Heart right ventricle (tissue), 16 donors: Measurements from ENCODE around the gene CSH1. TPM values are rescaled to one million over a fixed set of nuclear protein-coding genes. Genes with fewer than 3 reads are reported as not detected.
"Not testable (repeated sequence)": the region's sequence is repeated elsewhere in the genome, so short reads cannot be mapped to it uniquely, and the experiment has no call there.

ENCODE experiments used
- ATAC-seq, 8 donors: fragments of 200-7000 bp; cut with Tn5 transposase; one replicate each; pipeline ENCODE4 v1.9.1; 2020; ENCODE audit warnings: mild to moderate bottlenecking in 8 of 8, moderate library complexity in 8 of 8, moderate number of reproducible peaks in 1 of 8
- DNase-seq, 2 donors: peaks; one replicate each; pipeline ENCODE4 v3.0.0-alpha.2; 2020
- H3K27ac ChIP-seq, 10 donors: fragments of 200-600 bp; sonication (generic) in 2 of 10; one replicate each; pipeline versions ENCODE4 v1.5.0 to v1.8.0; 2020 to 2022; ENCODE audit warnings: mild to moderate bottlenecking in 3 of 10
- H3K27me3 ChIP-seq, 7 donors: fragments of 200-600 bp; one replicate each; pipeline ENCODE4 v1.8.0; 2021 to 2022; ENCODE audit warnings: mild to moderate bottlenecking in 2 of 7
- H3K36me3 ChIP-seq, 9 donors: fragments of 200-600 bp; sonication (generic) in 1 of 9; one replicate each; pipeline versions ENCODE4 v1.5.0 to v1.8.0; 2020 to 2022; ENCODE audit warnings: mild to moderate bottlenecking in 2 of 9
- H3K4me1 ChIP-seq, 9 donors: fragments of 200-600 bp; sonication (generic) in 1 of 9; one replicate each; pipeline versions ENCODE4 v1.5.0 to v1.8.0; 2020 to 2022; ENCODE audit warnings: mild to moderate bottlenecking in 4 of 9
- H3K4me3 ChIP-seq, 10 donors: fragments of 200-600 bp; sonication (generic) in 2 of 10; one replicate each; pipeline versions ENCODE4 v1.5.0 to v1.8.0; 2020 to 2022; ENCODE audit warnings: mild to moderate bottlenecking in 7 of 10, moderate library complexity in 2 of 10
- H3K9me3 ChIP-seq, 11 donors: fragments of 200-600 bp in 10 of 11; sonication (generic) in 2 of 11; one replicate each; pipeline versions ENCODE4 v1.5.0 to v1.8.0; 2013 to 2022; ENCODE audit warnings: mild to moderate bottlenecking in 2 of 11, control low read depth in 1 of 11, moderate library complexity in 1 of 11
- CTCF ChIP-seq, 9 donors: fragments of 200-600 bp; sonication (generic) in 2 of 9; IDR thresholded peaks; one replicate each; pipeline versions ENCODE4 v1.5.0 to v1.8.0; 2021 to 2022; ENCODE audit warnings: antibody characterized with exemption in 9 of 9, mild to moderate bottlenecking in 5 of 9, moderate library complexity in 1 of 9
- WGBS, 2 donors: extraction: QIAGEN DNeasy Blood & Tissue Kit; methylation state at CpG; one replicate each; pipeline ENCODE4 v1.1.7; 2013; ENCODE audit warnings: inconsistent platforms in 1 of 2; 5-methylcytosine and 5-hydroxymethylcytosine counted together
- intact Hi-C, 10 donors: fragments of 100-400 bp; cut with DNase I; formaldehyde crosslinking; loops; one replicate each; pipeline versions ENCODE4 v1.11.1 to v1.14.2; 2022
- polyA plus RNA-seq, 2 donors: library from polyadenylated mRNA; stranded (reverse); fragments of 200-250 nt; gene quantifications; one replicate each; pipeline ENCODE4 v1.2.3, GENCODE V29; 2013
- total RNA-seq, 10 donors: library from RNA; stranded (reverse); fragmentation: NEBNext Ultra II Directional in 3 of 10; extraction: Animal tissue kit (Norgen Biotek cat#: 25700) in 3 of 10; gene quantifications; one replicate each; pipeline versions ENCODE4 v1.2.1 to v1.2.4, GENCODE V29; 2021 to 2023
- donor health status: Arrhythmogenic right ventricular cardiomyopathy.
- donor health status: ischemic (EF 13 %, LVEDD 7.1; RV severe dilation, severe dysfunction).
- donor health status: healthy with polysubstance abuse.
- donor health status: DM: no; HTN: yes; CAD: no.
- donor health status: DM: no; HTN: no; CAD: no.
- donor health status: ischemic (EF 25% LVEDD 6.9; RV normal size, moderate dysfunction).
- donor health status: ischemic (EF 25% LVEDD 5.7; RV mildly dilated, moderate dysfunction).
- donor health status: healthy.
- donor health status: DM: yes; HTN: yes; CAD: no.
- donor health status: Ischemic cardiomyopathy.
- donor health status: ischemic (EF 35%, LVEDD 5.7; RV mildly dilated, moderate dysfunction).
- donor health status: nonischemic (EF 11% LVEDD 7.7; RV severe dilation, severe dysfunction).
- donor health status: DM: yes; HTN: yes; CAD: no.
- donor health status: PGD.
- donor health status: ischemic (EF 29% LVEDD 5.4; RV normal size, mild dysfunction).
- donor health status: nonischemic (EF 23%, LVEDD 6.1; RV moderate dilation, normal function).

The CSH1 gene
- total and polyA plus RNA-seq, 12 donors, result not detected

- ATAC-seq (no peak), DNase-seq (no peak)
- no peak overlapping the region for H3K27ac ChIP-seq
- no peaks in the 10 kb centered on the region for H3K36me3 ChIP-seq
- peaks cover 0 to 18% (median 8%) of the 10 kb centered on the region in 7 donors for H3K27me3 ChIP-seq
- H3K4me1 ChIP-seq, result peaks cover 0 to 5% (median 0%) of the 10 kb centered on the region in 9 donors
- H3K4me3 ChIP-seq, result no peak overlapping the region
- no peak for TF ChIP-seq CTCF (IDR thresholded peaks at IDR 0.05)
- intact Hi-C loops, result loop anchor here in 8 of 10 donors (5.0 to 10.0 kb wide), 6 partner anchors 110 to 370 kb away; partner anchors contain the start of genes ERN1 (in 5 of the 8) and ICAM2 (in 1 of the 8)
- no peaks in the 10 kb centered on the region for H3K9me3 ChIP-seq
- 95 to 98% methylated on average over 7 of the region's 7 CpGs for WGBS, 2 donors
Observed at GRCh38 chr17:63914471-63914870, 18.1 kb upstream of the CSH1 start.

DNA sequence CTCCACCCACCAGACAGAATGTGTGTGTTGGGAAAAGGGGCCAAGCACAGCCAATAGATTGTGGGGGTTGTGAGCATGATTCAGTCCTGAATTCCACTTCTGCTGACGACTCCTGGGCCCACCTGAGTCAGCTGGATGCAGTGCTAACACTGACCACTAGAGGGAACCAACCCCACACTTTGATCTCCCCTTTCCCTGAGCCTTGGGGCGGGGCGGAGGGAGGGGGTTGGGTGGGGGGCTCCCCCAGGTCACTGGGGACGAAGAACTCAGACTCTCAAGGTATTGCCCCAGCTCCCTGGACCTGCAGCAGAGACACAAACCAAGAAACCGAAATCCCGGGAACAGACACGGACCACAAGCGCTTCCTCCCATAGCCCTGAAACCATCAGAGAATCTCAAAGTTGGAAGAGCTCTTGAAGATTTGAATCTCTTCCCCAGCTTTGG is 15.3 kb upstream of the CSH1 start:
- H3K4me3 ChIP-seq, result no peak overlapping the region
- H3K27ac ChIP-seq, result no peak overlapping the region
- H3K9me3 ChIP-seq, result no peaks in the 10 kb centered on the region
- WGBS, 2 donors, result 43 to 46% methylated on average over 7 to 8 of the region's 8 CpGs
- H3K27me3 ChIP-seq, result peaks cover 0 to 14% (median 8%) of the 10 kb centered on the region in 7 donors
- ATAC-seq, result peak in 6 of 8 donors; percentile 47 to 72 (median 66)
- peak in 1 of 2 donors; percentile 45 for DNase-seq
- H3K4me1 ChIP-seq, result no peaks in the 10 kb centered on the region
- intact Hi-C loops, result loop anchor here in 8 of 10 donors (5.0 to 10.0 kb wide), 6 partner anchors 113 to 373 kb away; partner anchors contain the start of genes ERN1 (in 5 of the 8) and ICAM2 (in 1 of the 8)
- H3K36me3 ChIP-seq, result no peaks in the 10 kb centered on the region
- peak; percentile 74 to 87 (median 82) for TF ChIP-seq CTCF (IDR thresholded peaks at IDR 0.05)

DNA sequence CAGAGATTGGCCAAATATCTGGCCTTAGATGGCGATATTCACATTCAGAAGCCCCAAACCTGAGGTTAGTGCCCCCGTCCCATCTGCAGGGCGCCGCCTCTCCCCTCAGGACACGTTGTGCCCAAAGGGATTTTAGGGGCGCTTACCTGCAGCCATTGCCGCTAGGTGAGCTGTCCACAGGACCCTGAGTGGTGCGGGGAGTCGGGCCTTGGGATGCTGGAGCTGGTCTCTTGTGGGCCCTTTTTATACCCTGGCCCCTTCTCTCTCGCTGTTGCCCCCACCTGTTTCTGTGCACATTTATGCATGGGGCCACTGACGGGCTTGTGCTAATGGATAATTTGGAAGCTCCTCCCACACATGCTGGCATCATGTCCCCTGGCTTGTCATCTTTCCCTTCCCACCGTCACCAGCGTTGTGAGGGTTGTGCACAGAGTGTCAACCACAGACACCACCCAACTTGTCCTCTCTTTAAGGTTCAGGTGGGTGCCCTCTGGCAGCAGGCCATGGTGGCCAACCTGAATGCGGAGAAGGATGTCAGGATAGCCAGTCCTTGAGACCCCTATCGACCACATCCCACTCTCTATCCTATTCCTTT is 14.8 kb upstream of the CSH1 start, which contains the start of gene CSHL1:
Gene CSHL1, minus strand, starts transcription at position 218 of the 595 bp plus-strand sequence. Its CDS starts 62 bp downstream, at position 156.
- no peaks in the 10 kb centered on the region for H3K9me3 ChIP-seq
- no peaks in the 10 kb centered on the region for H3K36me3 ChIP-seq
- WGBS, 2 donors, result 65 to 68% methylated on average over 15 of the region's 15 CpGs
- no peak within 1 kb of the TSS for H3K4me3 ChIP-seq
- H3K27ac ChIP-seq, result no peak within 1 kb of the TSS
- no peak for TF ChIP-seq CTCF (IDR thresholded peaks at IDR 0.05)
- intact Hi-C loops, result loop anchor here in 8 of 10 donors (5.0 to 10.0 kb wide), 6 partner anchors 114 to 374 kb away; partner anchors contain the start of genes ERN1 (in 5 of the 8) and ICAM2 (in 1 of the 8)
- H3K4me1 ChIP-seq, result no peaks in the 10 kb centered on the region
- H3K27me3 ChIP-seq, result peaks cover 0 to 14% (median 8%) of the 10 kb centered on the region in 7 donors
- no peak for ATAC-seq
- DNase-seq, result no peak

DNA sequence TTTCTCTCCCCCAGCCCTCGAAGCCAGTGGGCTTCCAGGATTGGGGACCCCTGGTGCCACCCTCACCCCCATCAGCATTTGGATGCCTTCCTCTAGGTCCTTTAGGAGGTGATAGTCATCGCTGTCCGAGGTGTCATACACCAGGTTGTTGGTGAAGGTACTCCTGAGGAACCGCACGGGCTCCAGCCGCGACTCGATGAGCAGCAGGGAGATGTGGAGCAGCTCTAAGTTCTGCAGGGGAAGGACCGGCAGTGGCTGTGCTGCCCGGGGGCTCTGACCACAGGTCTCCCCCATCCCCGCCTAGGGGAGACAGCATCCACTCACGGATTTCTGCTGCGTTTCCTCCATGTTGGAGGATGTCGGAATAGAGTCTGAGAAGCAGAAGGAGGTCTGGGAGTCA is 13.7 kb upstream of the CSH1 start:
- H3K4me3 ChIP-seq, result no peak overlapping the region
- no peak overlapping the region for H3K27ac ChIP-seq
- intact Hi-C loops, result loop anchor here in 8 of 10 donors (5.0 to 10.0 kb wide), 6 partner anchors 115 to 375 kb away; partner anchors contain the start of genes ERN1 (in 5 of the 8) and ICAM2 (in 1 of the 8)
- TF ChIP-seq CTCF (IDR thresholded peaks at IDR 0.05), result no peak
- 77 to 81% methylated on average over 14 of the region's 14 CpGs for WGBS, 2 donors
- DNase-seq, result no peak
- no peaks in the 10 kb centered on the region for H3K36me3 ChIP-seq
- H3K27me3 ChIP-seq, result peaks cover 0 to 14% (median 8%) of the 10 kb centered on the region in 7 donors
- no peaks in the 10 kb centered on the region for H3K4me1 ChIP-seq
- ATAC-seq, result no peak
- H3K9me3 ChIP-seq, result no peaks in the 10 kb centered on the region

DNA sequence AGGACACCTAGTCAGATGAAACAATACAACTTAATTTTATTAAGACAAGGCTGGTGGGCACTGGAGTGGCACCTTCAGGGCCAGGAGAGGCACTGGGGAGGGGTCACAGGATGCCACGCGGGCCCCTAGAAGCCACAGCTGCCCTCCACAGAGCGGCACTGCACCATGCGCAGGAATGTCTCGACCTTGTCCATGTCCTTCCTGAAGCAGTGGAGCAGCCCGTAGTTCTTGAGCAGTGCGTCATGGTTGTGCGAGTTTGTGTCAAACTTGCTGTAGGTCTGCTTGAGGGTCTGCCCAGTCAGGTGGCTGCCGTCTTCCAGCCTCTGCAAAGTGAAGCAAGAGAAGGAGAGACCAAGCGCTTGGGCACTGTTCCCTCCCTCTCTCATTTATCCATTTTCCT is 13.2 kb upstream of the CSH1 start:
- not testable (repeated sequence) for ATAC-seq, H3K36me3 ChIP-seq, H3K27ac ChIP-seq, DNase-seq, H3K4me1 ChIP-seq, H3K4me3 ChIP-seq, H3K9me3 ChIP-seq
- intact Hi-C loops, result loop anchor here in 1 of 10 donors (10.0 kb wide), 1 partner anchor 375 kb away; no protein-coding TSS in a partner anchor
- peaks cover 0 to 14% (median 8%) of the 10 kb centered on the region in 7 donors for H3K27me3 ChIP-seq
- WGBS, 2 donors, result 89 to 91% methylated on average over 10 of the region's 10 CpGs
